GM19238 (cell line): ENCODE data around the gene TOM1.

Source experiments
- DNase-seq: peaks from one replicate; pipeline ENCODE4 v3.0.0; 2011; ENCODE audit warnings: low spot score; ENCODE audit not compliant: insufficient read length

The TOM1 gene

DNA sequence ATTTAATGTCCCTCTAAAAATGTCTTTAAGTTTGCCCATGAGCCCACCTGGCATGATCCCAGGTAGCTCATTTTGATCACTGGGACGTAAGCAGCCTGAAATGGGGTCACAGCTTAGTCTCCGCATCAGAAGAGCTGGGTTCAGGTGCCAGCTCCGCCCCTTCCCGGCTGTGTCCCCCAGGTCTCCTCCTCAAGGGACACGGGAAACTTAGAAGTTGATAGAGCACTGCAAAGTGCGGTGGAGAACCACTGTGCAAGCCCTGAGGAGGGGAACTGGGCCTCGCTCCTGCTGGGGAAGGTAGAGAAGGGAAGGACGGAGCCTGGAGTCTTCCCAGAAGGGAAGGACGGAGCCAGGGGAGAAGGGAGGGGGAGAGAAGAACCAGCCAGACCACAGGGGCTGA is 7.7 kb downstream of the TOM1 start:
- no peak for DNase-seq

DNA sequence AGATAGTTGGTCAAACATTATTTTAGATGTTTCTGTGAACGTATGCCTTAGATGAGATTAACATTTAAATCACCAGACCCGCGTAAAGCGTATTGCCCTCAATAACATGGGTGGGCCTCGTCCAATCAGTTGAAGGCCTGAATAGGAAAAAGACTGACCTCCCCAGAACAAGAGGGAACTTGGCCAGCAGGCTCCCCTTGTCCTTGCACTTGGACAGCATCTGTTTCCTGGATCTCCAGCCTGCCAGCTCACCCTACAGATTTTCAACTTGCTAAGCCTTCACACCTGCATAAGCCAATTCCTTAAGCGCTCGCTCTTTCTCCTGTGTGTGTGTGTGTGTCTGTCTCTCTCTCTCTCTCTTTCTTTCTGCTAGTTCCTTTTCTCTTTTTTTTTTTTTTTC is 8.2 kb downstream of the TOM1 start:
- DNase-seq = no peak

DNA sequence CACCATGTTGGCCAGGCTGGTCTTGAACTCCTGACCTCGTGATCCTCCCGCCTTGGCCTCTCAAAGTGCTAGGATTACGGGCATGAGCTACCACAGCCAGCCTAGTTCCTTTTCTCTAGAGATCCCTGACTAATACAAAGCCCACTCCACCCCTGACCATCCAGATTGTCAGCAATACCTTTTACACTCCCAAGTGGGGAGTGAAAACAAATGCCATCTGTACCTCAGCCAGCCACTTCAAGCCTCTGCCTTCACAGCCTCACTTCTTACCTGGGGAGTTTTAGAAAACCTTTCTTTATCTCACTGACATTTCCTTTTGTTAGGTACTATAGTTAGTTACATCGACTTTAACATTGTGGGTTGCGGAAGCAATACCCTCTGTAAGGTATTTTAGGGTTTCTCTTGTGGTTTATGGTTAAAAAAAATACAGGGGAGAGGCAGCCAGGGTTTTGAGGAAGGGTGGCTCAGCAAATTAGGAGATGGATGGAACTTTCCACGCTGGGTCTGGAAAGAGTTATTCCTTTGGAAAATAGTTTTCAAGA is 8.9 kb downstream of the TOM1 start:
- DNase-seq = no peak

DNA sequence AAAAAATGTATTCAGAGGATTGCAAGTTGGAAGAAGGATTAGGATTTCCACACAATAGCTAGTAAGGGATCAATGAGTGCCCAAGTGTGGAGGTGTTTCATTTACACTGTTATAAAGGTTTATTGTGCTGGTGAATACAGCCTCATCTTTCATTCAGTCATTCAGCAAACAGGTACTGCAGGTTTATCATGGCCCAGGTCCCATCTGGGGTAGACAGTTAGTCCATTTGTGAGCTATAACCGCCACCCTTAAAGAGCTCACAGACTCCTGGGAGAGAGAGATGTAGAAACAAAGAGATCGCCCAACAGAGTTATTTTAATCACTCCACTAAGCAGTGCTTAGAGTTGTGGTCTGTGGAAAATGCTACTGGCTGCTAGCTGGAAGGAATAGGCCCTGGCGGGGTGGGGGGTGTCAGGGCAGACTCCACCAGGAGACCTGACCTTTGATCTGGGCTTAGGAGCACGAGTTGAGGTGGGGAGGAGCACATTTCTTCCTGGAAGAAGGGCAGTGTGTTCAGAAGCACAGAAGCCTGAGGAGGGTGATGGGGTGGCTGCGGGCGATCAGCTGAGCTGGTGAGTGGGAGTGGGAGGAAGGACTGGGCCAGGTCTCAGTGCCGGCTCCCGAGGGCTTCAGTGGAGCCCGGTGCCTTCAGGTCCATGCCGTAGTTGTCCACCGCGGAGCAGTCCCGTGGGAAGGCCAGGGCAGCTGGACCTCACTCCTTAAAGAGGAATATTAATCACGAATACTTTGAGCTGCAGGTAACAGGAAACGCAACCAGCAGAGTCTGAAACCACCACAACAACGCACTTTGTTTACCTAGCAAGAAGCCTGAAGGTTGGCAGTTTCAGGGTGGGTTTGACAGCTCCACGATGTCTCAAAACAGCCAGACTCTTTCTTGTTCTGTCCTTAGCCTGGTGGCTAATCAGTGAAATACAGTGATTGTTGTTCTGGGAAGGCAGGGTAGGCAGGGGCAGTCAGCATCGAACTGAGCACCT is 11.2 kb downstream of the TOM1 start:
- DNase-seq = no peak

DNA sequence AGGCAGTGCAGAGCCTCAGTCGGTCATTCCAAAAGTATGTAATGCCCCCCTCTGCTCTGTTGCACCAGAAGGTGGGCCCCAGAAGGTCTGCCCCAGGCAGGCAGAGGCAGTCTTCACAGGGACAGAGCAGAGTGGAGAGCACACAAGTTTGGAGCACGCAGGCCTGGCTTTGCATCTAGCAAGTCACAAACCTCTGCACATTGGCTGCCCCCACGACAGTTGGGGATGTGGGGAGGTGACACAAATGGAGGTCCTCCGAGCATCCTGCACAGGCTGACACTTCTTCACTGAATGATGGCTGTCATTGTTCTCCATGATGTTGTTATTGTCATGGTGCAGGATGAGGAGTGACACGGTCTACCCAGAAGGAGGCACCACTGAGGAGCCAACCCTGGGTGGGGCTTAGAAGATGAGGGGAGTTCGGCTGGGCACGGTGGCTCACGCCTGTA is 11.9 kb downstream of the TOM1 start:
- no peak for DNase-seq

DNA sequence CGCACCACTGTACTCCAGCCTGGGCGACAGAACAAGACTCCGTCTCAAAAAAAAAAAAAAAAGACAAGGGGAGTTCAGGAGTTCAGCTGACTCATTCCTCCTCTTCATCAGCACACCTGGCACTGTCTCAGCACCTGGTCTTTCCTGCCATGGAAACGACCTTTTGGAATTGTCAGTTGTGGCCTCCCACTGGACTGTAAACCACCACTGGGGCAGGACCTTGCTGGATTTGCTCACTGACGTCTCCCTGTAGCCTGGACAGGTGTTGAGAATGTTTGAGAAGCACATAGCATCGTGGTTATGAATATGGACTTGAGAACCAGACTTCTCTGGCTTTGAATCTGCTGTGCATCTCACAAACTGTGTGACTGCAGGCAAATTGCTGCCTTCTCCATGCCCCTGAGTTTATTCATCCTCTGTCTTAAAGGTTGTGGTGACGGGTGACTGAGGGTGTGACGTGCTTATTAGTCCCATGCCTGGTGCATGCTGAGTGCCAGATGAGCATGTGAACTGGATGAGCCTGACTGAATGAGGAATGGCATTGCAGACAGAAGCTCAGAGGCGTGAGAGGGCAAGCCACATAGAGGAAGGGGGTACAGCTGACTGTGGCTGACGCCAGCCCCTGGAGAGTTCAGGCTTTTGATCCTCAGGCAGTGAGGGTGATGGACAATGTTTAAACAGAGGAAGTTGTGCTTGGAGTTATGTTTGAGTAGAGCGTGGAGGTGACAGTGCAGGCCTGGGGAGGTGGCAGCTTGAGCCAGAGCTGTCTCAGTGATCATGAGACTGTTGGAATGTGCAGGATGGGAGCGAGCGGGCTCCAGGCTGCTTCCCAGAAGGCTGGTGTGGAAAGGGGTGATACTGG is 12.7 kb downstream of the TOM1 start:
- no peak for DNase-seq

DNA sequence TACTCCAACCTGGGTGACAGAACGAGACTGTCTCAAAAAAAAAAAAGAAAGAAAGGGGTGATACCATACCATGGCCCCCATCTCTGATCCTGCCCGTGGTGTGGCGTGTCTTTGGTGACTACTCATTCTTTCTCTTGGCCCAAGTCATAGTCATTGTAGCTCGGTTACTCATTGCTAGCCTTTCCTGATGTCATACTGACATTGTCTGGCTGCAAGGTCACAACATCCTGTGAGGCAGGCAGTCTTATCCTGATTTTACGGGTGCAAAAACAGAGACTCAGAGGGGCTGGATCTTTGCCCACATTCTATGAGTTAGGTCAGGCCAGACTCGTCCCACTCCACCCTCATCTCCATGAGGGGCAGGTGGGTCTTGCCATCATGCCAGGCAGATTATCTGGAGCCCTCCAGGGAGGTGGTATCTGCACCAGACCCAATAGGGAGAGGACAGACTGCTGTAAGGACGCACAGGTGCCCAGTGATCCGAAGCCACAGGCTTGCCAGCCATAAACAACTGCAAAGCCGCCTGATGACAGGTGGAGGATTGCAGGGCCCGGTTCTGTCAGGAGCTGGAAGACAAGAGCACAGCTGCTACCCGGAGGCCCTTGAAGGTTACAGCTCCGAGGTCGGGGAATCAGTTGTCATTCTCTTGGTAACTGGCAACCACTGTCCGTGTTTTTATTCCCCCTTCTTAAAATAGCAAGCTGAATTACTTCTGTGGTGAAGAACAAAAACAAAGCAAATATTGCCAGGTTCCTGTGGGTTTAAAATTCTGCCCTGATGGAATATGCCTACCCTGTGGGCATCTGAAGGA is 13.8 kb downstream of the TOM1 start:
- DNase-seq = no peak

DNA sequence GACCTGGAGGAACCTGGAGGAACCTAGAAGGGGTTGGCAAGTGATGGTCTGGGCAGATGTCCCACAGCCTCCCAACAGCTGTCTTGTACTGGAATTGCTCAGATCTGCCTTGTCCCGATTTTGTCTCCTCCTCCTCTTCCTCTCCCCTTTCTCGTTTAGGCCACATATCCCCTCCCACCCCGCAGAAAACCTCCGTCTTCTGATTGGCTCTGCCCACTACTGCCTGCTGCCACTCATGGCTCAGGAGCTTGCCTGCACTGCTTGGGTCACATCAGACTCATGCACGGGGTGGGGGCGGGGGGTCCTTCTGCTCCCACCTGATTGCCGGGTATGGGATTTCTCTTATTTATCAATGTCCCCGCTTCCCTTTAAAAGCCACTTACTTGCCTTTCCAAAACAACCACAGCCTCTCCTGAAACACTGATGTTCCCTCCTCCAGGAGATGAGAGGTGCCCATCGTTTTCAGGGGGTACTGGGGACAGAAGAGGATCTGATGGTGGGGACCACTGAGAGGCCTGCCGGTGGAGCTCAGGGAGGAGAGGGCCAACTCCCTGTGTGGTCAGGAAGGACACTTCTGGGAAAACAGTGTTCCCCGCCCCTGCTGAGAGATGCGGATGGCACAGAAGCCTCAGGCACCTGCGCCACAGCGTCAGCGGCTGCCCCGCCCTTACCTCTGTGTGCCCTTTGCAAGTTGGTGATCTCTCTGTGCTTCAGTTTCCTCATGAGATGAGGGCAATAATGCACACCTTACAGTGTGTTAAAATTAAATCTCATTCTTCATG is 14.7 kb downstream of the TOM1 start:
- DNase-seq = no peak

DNA sequence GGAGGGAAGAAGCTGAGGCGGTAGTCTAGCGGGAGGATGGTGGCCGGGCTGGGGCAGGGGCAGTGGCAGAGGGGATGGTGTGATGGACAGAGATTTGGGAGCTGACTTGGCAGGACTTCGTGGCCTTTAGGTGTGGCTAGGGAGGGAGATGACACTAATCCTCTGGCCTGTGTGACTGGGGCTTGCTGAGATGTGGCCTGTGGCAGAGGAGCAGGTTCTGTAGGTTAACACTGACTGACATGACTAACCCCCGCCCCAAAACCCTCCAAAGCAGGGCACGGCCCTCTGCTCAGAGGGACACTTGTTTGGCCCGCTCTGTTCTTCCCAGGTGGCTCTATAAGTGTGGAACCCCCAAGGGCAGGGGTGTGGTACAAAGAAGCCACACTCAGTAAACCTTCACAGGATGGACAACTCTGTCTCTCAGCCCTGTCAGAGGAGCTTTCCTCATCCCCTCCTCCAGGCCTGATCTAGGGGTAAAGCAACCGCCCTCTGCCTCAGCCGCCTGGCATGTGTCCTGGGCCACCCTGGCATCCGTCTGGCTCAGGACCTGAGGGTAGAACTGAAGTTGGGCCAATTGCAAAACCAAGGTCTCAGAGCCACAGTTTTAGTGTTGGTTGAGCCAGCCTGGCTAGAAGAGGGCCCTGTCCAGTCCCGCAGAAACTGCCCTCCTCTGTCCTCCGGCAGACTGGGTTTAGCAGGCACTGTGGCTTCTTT is 15.6 kb downstream of the TOM1 start:
- DNase-seq = no peak

DNA sequence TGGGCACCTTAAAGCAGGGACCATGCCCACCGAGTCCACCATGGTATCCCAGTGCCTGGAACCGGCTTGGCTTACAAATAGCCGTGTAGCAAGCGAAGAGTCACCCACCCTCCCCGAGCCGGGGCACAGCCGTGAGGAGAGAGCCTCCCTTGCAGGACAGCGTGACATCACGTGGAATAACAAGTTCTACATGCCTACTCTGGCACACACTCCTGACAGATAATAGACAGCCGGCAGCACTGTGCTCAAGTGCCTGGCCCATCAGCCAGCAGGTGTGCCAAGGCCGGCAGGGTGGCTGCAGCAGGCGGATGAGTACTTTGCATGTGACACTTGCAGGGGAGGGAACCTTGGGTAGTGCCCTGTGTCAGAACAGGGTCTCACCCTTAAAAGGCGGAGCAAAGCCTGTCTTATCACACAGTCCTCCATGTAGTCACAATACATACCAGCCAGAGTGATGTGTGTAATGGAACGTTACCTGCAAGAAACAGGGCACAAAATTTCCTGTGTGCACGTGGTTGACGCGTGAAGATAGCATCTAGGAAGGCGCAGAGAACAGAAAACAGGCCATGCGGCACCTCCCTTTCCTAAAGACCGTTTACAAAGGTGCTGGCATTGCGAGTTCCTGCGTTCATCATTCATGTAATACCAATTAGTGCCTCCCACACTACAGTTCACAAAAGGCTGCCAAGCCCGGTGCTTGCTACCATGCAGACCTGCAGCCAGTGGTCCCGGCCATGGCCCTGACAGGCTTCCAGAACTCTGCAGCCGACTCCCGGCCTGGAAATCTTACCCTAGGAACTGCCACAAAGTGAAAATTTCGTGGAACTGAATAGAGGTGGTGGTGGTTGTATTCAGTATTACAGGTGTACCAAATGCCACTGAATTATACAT is 16.4 kb downstream of the TOM1 start:
- DNase-seq = no peak

DNA sequence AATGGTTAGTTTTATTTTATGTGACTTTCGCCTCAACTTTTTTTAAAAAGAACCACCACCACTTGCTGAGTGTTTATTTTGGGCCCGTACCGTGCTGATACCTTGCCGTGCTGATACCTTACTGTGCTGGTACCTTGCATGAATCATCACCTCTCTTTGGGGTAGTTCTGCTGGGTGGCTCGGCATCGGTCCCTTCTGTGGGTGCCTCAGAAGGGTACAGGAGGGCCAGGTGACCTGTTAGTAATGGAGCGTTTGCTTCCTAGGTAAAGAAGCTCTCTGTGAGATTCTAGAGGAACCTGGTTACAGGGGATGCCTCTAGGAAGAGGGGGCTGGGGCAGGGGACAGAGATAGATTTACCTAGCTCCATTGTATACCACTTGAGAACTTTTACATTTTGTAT is 17.1 kb downstream of the TOM1 start:
- DNase-seq = no peak

DNA sequence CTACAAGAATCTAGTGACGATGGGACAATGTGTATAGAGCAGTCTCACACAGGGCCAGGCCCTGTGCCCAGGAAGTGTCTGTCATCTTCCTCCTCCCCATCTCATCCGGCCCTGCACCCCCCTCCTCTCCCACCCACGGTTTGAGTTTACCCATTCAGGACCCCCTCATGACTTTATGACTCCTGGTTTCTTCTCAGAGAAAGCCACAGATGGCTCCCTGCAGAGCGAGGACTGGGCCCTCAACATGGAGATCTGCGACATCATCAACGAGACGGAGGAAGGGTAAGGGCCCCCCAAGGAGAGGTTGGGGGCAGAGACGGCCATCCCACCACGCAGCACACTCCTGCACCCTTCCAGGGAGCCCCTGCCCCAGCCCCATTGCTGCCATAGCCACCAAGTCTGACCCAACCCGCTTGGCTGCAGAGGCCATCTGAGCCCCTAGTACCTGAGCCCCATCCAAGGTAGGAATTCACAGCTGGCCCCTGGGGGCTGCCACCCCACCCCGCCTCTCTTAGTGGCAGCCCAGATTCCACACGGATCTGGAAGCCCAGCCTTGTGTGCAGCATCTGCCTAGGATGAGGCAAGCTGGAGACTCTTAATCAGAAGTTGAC is 18.1 kb downstream of the TOM1 start:
- no peak for DNase-seq

DNA sequence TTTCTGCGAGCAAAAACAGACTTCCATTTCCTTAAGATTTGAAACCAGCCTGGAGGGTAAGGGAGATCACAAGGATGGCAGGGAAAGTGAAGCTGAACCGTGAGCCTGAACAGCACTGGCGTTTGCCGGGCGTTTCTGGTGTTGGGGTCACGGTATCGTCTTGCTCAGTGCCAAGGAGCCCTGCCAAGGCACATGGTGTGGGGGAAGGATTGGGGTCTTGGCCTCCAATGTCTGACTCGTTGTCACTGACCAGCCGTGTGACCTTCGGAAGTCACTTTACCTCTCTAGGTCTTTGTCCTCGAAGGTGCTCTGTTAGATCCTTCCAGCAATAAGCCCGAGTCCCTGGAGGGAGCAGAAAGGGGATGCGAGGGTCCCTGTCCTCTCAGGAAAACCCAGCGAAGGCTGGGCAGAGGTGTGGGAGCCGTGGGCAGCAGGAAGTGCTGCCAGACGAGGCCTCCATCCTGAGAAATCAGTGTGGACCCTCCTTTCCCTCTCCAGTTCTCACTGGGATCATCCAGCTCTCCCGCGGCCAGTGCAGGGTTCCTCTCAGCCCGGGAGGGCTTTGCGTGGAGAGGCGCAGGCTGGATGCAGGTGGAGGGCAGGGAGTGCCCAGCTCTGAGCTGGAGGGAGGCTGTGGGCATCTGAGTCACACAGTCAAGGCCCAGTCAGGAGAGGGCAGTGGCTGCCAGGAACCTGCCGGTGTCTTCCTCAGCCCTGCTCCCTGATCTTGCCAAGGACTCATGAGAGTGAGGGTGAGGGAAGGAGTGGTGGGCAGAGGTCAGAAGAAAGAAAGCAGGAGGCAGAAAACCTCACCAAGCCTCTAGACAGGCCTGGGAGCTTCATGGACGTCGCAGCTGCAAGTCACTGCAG is 18.9 kb downstream of the TOM1 start:
- no peak for DNase-seq

DNA sequence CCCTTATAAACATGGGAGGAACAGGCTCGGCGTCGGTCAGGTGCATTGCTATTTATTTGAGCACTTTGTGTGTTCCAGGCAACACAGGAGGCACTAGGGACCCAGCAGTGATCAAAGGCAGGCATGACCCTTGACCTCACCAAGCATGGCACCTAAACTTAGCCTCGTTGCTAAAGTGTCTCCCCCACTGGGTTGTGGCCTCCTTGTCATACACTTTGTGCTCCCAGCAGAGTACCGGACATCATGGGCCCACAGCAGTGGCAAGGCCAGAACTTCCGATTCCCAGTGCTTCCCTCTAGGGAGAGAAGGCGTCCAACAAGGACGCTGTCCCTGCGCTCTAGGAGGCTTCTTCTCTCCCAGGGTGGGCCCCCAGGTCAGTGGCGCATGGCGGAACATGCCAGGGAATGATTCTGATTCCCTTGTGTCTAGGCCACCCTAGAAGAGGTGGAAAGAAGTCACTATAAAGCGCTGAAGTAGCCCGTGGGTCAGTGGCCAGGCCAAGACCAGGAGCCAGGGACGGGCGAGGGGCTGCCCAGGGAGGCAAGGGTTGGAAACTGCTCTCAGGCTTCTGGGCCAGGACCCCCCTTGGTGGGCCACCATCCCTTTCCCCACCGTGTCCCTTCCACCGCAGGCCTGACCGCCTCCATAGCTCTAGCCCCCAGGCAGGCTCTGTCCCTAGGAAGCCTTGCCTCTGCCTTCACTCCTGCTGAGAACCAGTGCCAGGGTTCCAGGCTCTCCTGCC is 19.7 kb downstream of the TOM1 start:
- no peak for DNase-seq

DNA sequence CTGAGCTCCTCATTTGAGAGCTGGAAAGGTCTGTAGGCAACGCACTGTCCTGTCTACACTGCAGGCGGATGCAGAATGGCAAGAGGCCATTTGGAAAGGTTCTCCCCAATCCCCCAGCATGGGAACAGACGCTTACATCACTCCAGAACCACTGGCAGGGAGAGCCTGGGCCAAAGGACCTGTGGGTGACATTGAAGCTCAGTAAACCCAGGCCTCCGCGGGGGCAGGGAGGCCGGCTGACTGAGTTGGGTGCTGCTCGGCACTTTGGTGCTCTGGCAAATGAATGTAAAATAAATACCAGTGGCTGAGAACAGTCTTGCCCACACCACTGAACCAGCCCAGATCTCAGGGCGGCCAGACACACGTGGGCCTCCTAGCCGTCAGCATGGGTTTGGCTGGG is 22.4 kb downstream of the TOM1 start:
- no peak for DNase-seq

DNA sequence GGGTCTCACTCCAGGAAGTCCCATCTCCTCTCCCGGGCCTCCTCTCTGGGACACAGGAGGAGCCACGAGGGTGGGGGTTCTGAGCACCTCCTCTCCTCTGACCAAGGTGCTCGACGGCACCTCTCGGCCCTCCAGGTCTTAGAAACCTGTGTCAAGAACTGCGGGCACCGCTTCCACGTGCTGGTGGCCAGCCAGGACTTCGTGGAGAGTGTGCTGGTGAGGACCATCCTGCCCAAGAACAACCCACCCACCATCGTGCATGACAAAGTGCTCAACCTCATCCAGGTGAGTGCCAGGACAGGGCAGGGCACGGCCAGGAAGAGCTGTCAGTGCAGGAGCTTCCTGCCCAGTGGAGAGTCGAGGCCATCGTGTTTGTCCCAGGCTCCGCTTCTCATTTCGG is 23.2 kb downstream of the TOM1 start:
- DNase-seq = no peak

DNA sequence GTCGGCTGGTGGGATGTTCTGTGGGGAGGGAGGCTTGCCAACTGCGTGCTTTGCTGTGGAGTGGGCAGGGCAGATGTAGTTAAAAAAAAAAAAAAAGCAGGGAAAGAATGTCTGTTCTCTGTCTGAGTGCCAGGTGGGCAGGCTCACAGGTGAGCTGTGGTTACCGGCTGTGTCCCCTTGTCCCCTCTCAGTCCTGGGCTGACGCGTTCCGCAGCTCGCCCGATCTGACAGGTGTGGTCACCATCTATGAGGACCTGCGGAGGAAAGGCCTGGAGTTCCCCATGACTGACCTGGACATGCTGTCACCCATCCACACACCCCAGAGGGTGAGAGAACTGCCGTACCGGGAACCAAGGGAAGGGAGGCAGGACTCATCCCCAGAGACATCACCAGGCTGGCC is 23.6 kb downstream of the TOM1 start:
- DNase-seq = no peak
